GM18951 (cell line): ENCODE measurements around the gene JAG1.

Experiments
- POLR2A ChIP-seq: IDR thresholded peaks from 4 replicates; pipeline ENCODE4 v1.6.1; 2011; ENCODE audit warnings: mild to moderate bottlenecking; ENCODE audit not compliant: insufficient read length, insufficient read depth; ENCODE audit errors: extremely low read depth
- in situ Hi-C: fragments of 300-500 bp; cut with MboI; formaldehyde crosslinking; loops from one replicate; pipeline ENCODE4 v1.12.0; 2022; ENCODE audit warnings: low sequenced_read_pairs, mixed read lengths, inconsistent platforms; ENCODE audit not compliant: unreplicated experiment

The JAG1 gene

GRCh38 chr20:10669843-10670446, 3.9 kb downstream of the JAG1 start:
- TF ChIP-seq POLR2A = no peak
- in situ Hi-C loops = no loop called here

- in situ Hi-C loops = no loop called here
- TF ChIP-seq POLR2A = no peak
Measured at GRCh38 chr20:10668677-10669368, 5.0 kb downstream of the JAG1 start.

GRCh38 chr20:10667560-10668167, 6.1 kb downstream of the JAG1 start:
- no peak for TF ChIP-seq POLR2A
- in situ Hi-C loops = no loop called here

GRCh38 chr20:10667077-10667401, 6.8 kb downstream of the JAG1 start:
- in situ Hi-C loops = no loop called here

GRCh38 chr20:10666221-10667076, 7.3 kb downstream of the JAG1 start:
- in situ Hi-C loops = no loop called here
- no peak for TF ChIP-seq POLR2A

More at GRCh38 chr20:10667077-10667401, 6.8 kb downstream of the JAG1 start:
- no peak for TF ChIP-seq POLR2A

- in situ Hi-C loops = no loop called here
- no peak for TF ChIP-seq POLR2A
Measured at GRCh38 chr20:10665791-10666190, 8.0 kb downstream of the JAG1 start.

- in situ Hi-C loops = no loop called here
- TF ChIP-seq POLR2A = no peak
Measured at GRCh38 chr20:10665027-10665561, 8.7 kb downstream of the JAG1 start.

GRCh38 chr20:10663756-10664155, 10.0 kb downstream of the JAG1 start:
- in situ Hi-C loops = no loop called here
- no peak for TF ChIP-seq POLR2A

- TF ChIP-seq POLR2A = no peak
- in situ Hi-C loops = no loop called here
Measured at GRCh38 chr20:10662661-10663458, 10.9 kb downstream of the JAG1 start.

GRCh38 chr20:10662151-10662550, 11.6 kb downstream of the JAG1 start:
- in situ Hi-C loops = no loop called here
- TF ChIP-seq POLR2A = no peak

GRCh38 chr20:10661261-10661660, 12.5 kb downstream of the JAG1 start:
- in situ Hi-C loops = no loop called here
- no peak for TF ChIP-seq POLR2A

- in situ Hi-C loops = no loop called here
- no peak for TF ChIP-seq POLR2A
Measured at GRCh38 chr20:10660661-10661060, 13.1 kb downstream of the JAG1 start.
